NOMO-1 treated with dmso at 0.1 percent for 144 hours (cell line): Measurements from ENCODE around the gene KCNN3.
A peak's percentile ranks its signal among the peaks of the same experiment; 100 is the strongest.

Experiments used
- DNase-seq: peaks from one replicate; lab custom pipeline; 2025; ENCODE audit not compliant: unreplicated experiment; lab: John Stamatoyannopoulos, UW

The KCNN3 gene

DNA sequence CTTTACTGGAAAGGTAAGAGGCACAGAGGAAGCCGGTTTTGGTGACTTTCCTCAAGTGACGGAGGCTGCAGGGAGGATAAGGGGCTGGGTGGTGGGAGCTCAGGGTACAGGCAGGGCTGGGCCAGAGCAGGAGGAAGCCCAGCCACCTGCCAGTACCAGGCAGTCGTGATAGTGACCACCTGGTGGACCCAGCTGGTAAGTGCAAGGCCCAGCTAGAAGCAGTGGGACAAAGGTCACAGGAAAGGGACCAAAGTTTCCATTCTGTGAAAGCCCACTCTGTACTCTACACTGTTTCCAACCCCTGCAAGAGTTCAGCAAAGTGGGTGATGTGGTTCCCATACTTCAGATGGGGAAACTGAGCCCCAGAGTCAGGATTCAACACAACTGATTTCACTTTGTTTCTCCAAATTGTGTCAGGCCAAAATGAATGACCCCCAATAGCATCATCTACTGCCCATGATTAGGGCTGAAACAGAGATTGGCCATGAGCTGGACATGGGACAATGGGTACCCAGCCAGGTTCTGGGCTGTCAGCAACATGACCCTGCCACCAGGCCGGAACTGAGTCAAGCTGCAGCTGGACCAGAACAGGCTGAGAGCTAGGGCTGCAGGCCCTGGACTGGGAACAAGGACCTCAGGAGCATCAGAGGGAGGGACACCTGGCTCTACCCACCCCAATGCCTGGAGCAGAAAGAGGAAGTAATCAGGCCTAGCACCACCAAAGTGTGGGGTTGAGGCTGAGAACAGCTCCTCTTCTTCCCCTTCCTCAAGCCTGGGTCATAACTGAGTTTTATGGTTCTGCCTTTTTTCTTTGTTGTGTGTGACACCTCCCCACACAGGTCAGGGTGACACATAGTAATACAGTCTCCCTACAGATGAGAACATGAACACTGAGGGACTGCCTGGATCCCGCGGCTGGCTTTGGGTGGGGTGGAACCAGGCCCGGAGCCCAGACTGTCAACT, 50.2 kb downstream of the KCNN3 start:
- peak; percentile 73 for DNase-seq

DNA sequence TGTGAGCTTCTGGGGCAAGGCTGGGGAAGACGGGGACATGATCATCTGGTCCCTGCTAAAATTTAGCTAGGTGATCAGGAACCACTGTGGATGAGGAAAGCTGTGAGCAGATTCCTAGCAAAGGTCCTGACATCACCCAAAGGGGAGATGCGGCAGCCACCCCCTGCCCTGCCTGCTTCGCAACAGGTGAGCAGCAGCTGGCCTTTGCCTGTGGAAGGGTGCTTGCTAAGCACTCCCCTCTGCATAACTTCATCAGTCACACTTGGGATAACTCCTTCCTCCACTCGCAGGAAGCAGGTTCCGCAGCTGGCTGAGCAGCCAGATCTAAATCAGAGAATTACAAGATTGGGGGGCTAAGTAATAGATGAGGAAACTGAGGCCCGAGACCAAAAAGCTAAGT, 51.2 kb downstream of the KCNN3 start:
- DNase-seq, result no peak

DNA sequence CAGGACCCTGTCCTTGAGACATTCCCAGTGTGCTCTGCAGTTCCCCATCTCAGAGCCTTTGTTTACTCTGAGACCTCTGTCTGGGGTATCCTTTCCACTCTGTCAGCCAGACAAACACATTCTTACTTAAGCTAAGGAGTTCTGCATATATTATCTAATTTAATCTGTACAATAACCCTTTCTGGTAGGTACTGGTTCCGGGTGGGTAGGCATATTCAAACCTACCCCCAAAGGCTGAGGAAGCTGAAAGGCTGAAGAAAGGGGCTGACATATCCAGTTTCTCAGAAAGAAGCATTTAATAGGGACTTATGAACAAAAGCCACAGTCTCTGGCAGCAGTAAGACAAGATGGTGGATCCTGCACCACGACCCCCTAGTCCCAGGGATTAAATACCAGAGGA, 53.1 kb downstream of the KCNN3 start:
- no peak for DNase-seq

DNA sequence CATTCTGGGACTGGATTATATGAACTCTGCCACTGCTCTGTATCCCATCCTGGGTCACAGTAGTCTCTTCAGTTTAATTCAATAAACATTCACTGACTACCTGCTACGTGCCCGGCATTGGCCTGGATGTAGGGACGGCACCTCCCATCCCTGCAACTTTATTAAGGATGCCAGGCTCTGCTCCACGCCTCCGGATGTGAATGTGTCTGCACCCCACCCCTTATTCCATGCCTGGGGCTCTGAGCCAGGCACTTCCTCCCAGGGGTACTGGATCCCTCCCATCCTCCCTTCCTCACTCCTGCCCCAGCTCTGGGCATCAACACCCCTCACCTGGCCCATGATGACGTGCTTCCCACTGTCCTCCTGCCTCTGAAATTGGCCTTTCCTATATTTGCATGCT, 53.7 kb downstream of the KCNN3 start:
- no peak for DNase-seq

DNA sequence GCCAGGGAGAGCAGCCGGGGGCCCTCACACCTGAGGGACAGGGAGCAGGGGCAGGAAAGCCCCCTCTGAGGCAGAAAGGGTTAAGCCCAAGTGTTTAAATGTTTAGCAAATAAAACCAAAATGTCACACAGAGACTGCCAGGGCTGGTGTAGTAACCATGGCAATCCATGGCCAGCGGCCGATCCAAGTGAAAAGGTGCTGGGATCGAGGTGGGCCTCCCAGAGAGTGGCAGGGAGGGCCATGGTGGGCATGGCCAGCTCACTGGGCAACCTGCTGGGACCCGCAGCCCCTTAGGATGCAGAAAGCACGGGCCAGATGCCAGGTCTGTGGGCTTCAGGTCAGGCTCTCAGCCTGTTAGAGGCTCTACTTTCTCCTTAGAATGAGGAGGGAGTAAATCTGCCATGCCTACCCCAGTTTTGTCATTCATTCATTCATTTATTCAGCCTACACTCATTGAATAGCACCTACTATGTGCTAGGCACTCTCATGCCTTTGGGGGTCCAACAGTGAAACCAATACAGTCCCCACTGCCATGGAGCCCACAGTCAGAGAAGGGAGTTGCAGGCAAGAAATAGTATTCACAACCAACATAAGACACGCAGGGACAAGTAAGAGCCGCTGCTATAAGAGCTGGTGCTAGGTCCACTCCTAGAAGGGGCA, 56.1 kb downstream of the KCNN3 start:
- no peak for DNase-seq

DNA sequence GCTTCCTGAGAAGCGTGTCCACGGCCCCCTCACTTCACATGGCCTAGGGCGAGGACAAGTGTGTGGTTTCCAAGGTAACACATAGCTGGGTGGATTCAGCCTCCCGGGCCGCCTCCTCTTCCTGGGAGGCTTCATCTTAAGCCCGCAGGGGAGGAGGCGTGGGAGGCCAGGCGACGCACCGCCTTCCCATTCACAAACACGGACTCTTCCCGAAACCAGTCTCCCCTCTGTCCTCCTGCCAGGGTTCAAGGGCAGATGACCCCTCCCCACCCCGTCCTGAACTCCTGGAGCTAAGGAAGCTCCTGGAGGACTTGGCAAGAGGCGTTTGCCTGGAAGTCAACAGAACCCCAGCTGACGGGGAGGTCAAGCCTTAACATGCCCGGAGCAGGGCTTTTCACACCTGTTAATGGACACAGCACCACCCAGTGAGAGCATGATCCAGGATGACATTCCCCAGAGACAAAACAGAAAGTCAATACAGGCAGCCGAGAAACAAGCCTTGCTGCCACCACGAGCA, 56.7 kb downstream of the KCNN3 start:
- DNase-seq, result no peak

DNA sequence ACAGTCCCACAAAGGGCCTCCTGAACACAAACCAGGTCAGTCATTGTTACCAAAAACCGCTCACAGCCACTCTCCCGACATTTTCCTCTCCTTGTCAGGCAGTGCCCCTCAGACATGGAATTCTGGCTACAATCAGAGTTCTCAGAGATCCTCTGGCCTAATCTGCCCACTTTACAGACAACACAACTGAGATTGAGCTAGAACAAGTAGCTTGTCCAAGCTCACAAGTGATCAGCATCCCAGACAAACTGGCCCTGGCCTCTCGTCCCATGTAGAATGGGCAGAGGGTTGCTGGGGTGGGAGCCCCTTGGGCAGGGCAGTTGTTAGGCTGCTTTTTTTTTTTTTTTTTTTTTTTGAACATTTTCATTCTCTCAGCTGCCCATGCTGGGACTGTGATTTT, 57.2 kb downstream of the KCNN3 start:
- DNase-seq, result no peak

DNA sequence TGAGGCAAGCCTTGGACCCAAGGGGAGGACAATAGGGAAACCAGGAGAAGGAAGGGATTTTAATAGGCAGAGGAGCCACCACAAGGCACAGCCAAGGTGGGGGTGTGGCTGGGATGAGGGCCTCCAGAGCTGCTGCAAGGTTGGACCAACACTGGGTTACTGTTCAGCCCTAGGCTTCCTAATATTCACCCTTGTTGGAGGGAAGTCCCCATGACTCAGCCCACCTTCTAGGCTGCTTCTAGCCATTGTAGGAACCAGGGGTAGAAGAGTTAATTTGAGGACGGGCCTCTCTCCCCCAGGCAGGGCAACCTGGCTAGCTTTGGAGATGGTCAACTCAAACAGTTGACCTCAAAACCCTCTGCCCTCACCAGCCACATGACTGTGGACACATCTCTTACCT, 59.5 kb downstream of the KCNN3 start:
- no peak for DNase-seq

DNA sequence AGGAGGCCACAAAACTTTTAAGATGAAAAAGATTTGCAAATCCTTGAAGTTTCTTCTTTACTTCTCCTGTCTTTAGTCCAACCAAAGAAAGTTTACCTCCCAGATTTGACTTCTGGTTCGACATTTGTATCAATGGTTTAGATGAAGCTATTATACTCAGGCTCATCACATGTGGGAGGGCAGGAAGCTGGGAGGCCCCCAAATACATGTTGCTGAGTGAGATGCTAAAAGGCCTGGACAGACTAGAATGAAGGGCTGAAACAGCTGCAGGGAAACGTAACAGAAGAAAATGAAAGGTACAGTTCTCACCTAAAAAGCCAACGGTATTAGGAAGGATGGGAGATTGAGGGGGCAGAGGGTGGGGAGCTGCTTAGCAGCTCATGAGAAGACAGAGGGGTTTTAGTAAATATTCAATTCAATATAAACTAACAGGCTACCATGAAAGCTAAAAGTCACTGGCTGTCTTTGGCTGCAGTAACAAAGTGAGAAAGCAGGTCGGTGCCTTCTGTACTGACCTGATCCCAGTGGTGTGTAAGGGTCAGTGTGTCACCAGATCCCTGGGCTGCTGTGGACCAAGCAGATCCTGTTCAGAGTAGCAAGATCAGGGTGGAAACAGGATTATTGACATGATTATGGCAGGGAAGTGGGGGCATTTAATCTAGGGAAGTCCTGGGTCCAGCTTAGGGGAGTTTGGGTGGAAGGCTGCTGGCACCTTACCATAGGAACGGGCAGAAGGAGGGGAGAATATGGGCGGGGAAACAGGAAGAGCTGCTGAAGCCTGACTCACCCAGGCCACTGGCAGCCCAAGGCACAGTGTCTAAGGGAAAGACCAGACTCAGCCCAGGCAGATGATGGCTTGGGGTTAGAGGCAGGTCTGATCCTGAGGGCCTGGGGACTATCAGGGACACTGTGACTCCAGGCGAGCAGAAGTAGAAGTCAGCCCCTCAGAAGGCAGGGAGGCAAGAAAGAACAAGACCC, 60.4 kb downstream of the KCNN3 start:
- DNase-seq, result no peak

DNA sequence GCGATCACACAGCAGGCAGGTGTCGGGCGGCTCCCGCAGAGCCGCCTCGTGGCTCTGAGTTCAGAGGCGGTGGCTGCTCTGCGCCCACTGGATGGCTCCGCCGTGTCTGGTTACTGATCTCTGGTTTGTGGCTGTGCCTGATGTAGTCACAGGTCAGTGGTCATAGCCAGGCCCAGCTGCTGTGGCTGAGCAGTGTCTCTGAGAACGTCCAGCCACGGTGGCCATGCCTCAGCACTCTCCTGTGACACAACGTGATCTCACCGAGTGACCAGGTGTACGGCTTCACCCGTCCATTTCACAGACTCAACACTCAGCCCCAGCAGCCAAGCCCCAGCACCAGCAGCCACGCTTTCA, 61.2 kb downstream of the KCNN3 start:
- no peak for DNase-seq

DNA sequence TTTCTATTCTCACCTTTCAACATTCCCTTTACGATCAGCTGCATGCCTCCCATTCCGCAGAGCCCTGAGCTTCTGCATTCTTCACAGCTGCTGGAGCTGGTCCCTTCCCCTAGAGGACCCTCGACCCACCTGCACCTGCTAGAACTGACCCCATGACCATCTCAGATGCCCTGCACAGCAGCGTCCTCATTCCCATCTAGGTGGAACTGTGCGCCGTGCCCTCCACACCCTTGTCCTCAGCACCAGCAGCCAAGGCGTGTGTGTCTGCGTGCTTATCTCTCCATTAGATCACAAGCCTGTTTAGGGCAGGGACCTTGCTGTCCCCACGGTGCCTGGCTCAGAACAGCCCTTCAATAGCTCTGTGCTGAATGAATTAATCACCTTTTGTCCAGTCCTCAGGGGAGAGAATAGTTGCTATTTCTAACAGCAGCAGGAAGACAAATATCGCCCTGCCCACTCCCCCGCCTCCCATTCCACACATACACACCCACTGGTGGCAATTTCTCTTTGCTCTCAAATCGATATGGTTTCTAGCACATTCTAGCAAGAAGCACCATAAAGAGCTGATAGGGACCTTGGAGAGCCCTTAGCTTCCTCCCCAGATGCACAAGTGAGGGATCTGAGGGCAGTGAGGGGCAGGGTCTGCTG, 61.7 kb downstream of the KCNN3 start:
- DNase-seq, result no peak

DNA sequence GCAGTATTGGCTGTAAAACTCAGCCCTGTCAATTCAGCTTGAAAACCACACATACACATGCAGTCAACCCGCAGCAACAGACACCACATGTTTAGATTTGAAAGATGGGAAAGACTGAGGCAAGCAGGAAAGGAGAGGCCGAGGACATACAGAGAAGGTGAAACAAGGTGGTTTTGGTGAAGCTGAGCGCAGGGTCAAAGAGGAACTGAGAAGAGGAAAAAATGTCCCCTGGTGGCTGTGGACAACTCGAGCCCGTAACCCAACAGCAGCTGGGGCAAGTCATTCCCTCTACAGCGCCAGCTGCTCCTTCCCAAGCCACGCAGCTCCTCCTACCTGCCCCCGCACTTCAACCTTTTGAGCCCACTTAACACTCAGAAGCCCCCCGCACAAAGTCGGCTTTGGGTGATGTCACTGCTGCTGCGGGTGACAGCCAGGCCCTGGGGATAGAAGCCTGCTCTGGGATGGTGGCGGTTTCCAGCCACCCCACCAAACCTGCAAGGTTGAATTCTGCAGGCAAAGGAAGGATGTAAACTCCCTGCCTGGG, 63.0 kb downstream of the KCNN3 start:
- no peak for DNase-seq

DNA sequence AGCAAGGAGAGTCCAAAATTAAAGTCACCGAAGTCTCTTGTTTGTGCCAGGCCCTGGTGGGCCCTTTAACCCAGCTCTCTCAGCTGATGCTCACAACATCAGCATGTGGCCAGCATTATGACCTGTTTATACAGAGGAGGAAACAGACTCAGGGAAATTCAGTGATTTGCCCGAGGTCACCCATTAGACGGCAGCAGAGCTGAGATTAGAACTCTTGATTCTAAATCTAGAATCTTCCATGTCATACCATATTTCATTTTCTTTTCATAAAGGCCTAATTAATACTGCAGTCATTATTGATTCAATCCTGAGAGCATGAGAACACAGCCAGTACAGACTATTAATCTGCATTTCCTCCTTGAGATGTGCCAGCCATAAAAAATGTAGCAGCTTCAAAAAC, 63.7 kb downstream of the KCNN3 start:
- DNase-seq, result no peak

DNA sequence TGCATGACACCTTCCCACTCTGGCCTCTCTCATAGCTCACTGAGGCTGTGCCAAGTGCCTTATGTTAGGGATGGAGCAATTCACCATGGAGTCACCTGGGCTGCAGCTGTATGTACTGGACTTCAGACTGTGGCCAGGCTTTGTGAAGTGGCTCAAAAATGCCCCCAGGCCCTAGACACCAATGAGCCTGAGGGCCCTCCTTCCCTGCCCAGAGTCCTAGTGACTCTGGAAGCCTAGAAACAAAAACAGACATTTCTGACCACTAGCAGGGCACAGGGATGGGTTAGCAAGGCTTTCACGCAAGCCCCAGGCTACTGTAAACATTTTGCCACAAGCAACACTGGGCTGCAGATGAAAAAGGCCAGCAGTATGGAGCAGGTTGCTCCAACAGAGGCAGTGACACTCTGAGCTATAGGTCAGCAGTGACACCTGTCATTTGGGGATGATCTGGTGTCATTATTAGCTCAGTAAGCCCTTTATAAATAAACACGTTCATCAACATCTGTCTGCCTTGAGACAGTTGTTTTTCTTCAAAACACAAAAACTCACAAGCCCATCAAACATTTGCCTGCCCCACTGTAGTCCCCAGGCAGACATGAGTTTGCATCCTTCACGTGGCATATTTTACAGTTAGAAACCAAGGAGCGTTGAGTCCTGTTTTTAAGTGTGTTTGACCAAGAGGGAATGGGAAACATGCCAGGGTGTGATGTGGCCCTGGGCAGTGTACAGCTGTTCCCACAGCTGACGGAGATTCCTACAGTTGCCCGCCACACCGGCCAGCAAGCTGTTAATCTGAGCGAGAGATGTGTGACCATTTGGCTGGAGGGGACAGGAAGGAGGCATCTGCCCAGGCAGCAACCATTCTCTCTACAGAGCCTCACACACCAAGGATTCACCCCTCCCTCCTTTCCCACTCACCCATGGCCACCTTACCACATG, 66.8 kb downstream of the KCNN3 start:
- DNase-seq, result no peak

DNA sequence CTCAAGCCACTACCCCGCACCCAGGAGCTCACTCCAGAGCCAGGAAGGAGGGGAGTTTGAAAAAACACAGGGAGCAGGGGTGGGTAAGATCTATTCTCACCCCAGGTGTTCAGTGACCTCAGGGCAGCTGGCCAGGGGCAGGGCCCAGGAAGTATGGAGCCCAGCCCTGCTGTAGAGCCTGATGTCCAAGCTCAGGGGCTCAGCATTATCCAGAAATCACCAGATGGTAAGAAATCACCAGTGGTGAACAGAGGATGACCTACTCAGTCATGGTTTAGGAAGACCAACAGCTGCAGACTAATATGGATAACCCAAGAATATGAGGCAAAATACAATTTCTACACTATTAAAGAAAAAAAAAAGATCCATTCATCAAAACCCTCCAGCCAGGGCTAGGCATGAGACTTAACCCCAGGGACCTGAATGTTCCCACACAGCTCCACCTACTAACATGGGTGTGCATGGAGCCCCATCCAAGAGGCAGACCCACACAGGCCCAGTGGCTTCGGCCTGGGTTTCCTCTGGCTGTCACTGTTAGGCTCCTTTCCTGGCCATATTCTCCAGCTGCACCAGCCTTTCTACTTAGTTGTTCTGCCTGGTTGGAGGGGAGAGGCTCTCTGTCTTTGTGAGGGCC, 67.6 kb downstream of the KCNN3 start:
- no peak for DNase-seq

DNA sequence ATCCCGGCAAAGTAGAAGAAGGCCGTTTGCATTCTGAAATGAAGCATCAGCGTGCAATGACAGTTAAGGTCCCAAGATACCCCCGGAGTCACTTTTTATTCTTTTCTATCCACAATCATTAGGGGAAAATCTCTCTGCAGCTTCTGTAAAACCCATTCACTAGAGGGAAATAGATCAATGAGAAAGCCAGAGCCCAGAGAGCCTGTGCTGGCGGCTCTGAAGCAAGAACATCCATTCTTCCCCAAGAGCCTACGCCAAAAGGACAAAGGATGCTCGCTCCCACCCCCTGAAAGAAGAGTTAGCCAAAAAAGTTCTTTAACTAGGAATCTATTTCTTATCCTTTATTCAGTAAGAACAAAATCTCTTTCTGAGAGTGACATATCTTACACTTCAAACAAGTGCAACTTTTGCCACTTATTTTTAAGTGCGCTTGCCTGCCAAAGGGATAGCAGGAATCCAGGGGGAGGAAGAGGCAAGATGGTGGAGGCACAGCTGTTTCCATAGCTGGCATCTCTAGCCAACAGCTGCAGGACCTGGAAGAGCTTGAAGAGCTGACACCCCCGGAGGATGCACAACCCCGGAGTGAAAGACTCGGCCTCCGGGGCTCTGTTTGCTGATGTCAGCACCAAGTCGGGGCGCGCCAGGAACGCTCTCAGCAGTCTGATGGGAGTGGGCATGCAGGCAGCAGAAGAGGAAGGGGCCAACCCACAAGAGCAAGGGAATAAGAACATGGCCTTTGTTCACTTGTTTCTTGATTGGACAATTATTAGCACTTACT, 68.7 kb downstream of the KCNN3 start:
- DNase-seq, result no peak

DNA sequence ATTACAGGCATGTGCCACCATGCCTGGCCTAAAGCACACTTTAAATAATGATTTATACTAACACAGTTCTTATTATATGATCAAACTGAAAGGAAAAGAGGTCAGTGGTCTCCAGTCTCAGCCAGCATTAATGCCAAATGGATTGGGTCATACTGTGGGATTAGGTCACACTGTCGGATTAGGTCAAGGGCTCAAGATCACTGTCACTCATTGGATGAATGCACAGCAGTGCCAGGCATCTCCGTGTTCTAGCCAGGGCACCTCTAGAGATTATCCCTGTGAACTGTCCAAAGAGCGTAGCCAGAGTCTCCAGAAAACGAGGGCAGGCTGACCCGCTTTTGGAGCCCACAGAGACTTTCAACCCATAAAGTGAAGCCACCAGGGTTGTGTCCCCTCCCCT, 70.9 kb downstream of the KCNN3 start:
- no peak for DNase-seq

DNA sequence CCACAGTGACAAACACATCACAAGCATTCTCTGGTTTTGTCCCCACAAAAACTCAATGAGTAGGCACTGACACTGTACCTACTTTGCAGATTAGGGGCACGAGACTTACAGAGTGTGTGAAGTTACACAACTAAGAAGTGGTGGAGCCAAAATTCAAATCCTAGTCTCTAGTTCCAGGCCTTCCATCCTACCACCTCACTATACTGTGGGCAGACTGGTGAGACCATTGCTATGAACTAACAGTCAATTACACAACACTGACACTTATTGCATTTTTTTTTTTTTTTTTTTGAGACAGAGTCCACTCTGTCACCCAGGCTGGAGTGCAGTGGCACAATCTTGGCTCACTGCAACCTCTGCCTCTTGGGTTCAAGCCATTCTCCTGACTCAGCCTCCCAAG, 71.4 kb downstream of the KCNN3 start:
- no peak for DNase-seq
